ENCODE measurements around the gene TPM1. TPM values are rescaled to one million over a fixed set of nuclear protein-coding genes. Genes with fewer than 3 reads are reported as not detected.
"Not testable (repeated sequence)": the region's sequence is repeated elsewhere in the genome, so short reads cannot be mapped to it uniquely, and the experiment has no call there.

Gene TPM1
- polyA plus RNA-seq, 2 donors = 135 to 322 TPM

DNA sequence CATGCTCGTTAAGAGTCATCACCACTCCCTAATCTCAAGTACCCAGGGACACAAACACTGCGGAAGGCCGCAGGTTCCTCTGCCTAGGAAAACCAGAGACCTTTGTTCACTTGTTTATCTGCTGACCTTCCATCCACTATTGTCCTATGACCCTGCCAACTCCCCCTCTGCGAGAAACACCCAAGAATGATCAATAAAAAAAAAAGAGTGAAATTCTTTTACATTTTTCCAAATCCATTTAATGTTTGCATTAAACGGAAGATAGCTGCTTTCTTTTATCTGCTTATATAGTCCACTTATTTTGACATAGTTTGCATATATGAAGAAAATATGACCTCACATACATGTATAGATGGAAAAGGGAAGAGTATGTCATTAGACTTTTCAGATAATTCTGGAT, 57.0 kb downstream of the TPM1 start:
- H3K36me3 ChIP-seq (ENCODE audit: control insufficient read depth in 2 of 2, insufficient read depth in 2 of 2, low read length in 1 of 2); H3K27ac ChIP-seq (ENCODE audit: low read depth in 2 of 2, low read length in 1 of 2); H3K9me3 ChIP-seq (ENCODE audit: control insufficient read depth in 2 of 2, insufficient read depth in 1 of 2, low read depth in 1 of 2, low read length in 1 of 2); H3K4me3 ChIP-seq (ENCODE audit: low read depth in 1 of 2, low read length in 2 of 2); H3K27me3 ChIP-seq (ENCODE audit: control insufficient read depth in 1 of 2, insufficient read depth in 2 of 2, low read length in 2 of 2); H3K4me1 ChIP-seq (ENCODE audit: control insufficient read depth in 2 of 2, insufficient read depth in 2 of 2, low read length in 1 of 2): not testable (repeated sequence)
- 78 to 82% methylated on average over 5 of the region's 5 CpGs for WGBS, 2 donors

GRCh38 chr15:63103416-63103815, 60.9 kb downstream of the TPM1 start:
- 74 to 83% methylated on average over 3 of the region's 3 CpGs for WGBS, 2 donors
- H3K27ac ChIP-seq (ENCODE audit: low read depth in 2 of 2, low read length in 1 of 2) = no peak overlapping the region
- H3K27me3 ChIP-seq (ENCODE audit: control insufficient read depth in 1 of 2, insufficient read depth in 2 of 2, low read length in 2 of 2) = no peaks in the 10 kb centered on the region
- H3K9me3 ChIP-seq (ENCODE audit: control insufficient read depth in 2 of 2, insufficient read depth in 1 of 2, low read depth in 1 of 2, low read length in 1 of 2) = no peaks in the 10 kb centered on the region
- no peaks in the 10 kb centered on the region for H3K4me1 ChIP-seq (ENCODE audit: control insufficient read depth in 2 of 2, insufficient read depth in 2 of 2, low read length in 1 of 2)
- H3K36me3 ChIP-seq (ENCODE audit: control insufficient read depth in 2 of 2, insufficient read depth in 2 of 2, low read length in 1 of 2) = no peaks in the 10 kb centered on the region
- H3K4me3 ChIP-seq (ENCODE audit: low read depth in 1 of 2, low read length in 2 of 2) = no peak overlapping the region

GRCh38 chr15:63104727-63105126, 62.2 kb downstream of the TPM1 start:
- H3K4me3 ChIP-seq (ENCODE audit: low read depth in 1 of 2, low read length in 2 of 2) = no peak overlapping the region
- no peaks in the 10 kb centered on the region for H3K36me3 ChIP-seq (ENCODE audit: control insufficient read depth in 2 of 2, insufficient read depth in 2 of 2, low read length in 1 of 2)
- 69 to 76% methylated on average over 7 of the region's 7 CpGs for WGBS, 2 donors
- H3K4me1 ChIP-seq (ENCODE audit: control insufficient read depth in 2 of 2, insufficient read depth in 2 of 2, low read length in 1 of 2) = no peaks in the 10 kb centered on the region
- H3K27me3 ChIP-seq (ENCODE audit: control insufficient read depth in 1 of 2, insufficient read depth in 2 of 2, low read length in 2 of 2) = no peaks in the 10 kb centered on the region
- H3K9me3 ChIP-seq (ENCODE audit: control insufficient read depth in 2 of 2, insufficient read depth in 1 of 2, low read depth in 1 of 2, low read length in 1 of 2) = no peaks in the 10 kb centered on the region
- H3K27ac ChIP-seq (ENCODE audit: low read depth in 2 of 2, low read length in 1 of 2) = no peak overlapping the region

GRCh38 chr15:63105354-63105753, 62.8 kb downstream of the TPM1 start:
- not testable (repeated sequence) for H3K4me3 ChIP-seq (ENCODE audit: low read depth in 1 of 2, low read length in 2 of 2); H3K9me3 ChIP-seq (ENCODE audit: control insufficient read depth in 2 of 2, insufficient read depth in 1 of 2, low read depth in 1 of 2, low read length in 1 of 2); H3K4me1 ChIP-seq (ENCODE audit: control insufficient read depth in 2 of 2, insufficient read depth in 2 of 2, low read length in 1 of 2); H3K36me3 ChIP-seq (ENCODE audit: control insufficient read depth in 2 of 2, insufficient read depth in 2 of 2, low read length in 1 of 2); H3K27me3 ChIP-seq (ENCODE audit: control insufficient read depth in 1 of 2, insufficient read depth in 2 of 2, low read length in 2 of 2); H3K27ac ChIP-seq (ENCODE audit: low read depth in 2 of 2, low read length in 1 of 2)
- WGBS, 2 donors = 75 to 80% methylated on average over 8 of the region's 8 CpGs

GRCh38 chr15:63107895-63108546, 65.5 kb downstream of the TPM1 start:
- Histone ChIP-seq H3K9me3 (ENCODE audit: control insufficient read depth in 2 of 2, insufficient read depth in 1 of 2, low read depth in 1 of 2, low read length in 1 of 2) (no peaks in the 10 kb centered on the region), H3K27ac (ENCODE audit: low read depth in 2 of 2, low read length in 1 of 2) (no peak overlapping the region), H3K36me3 (ENCODE audit: control insufficient read depth in 2 of 2, insufficient read depth in 2 of 2, low read length in 1 of 2) (no peaks in the 10 kb centered on the region), H3K27me3 (ENCODE audit: control insufficient read depth in 1 of 2, insufficient read depth in 2 of 2, low read length in 2 of 2) (no peaks in the 10 kb centered on the region), H3K4me3 (ENCODE audit: low read depth in 1 of 2, low read length in 2 of 2) (no peak overlapping the region), H3K4me1 (ENCODE audit: control insufficient read depth in 2 of 2, insufficient read depth in 2 of 2, low read length in 1 of 2) (no peaks in the 10 kb centered on the region)
- 47 to 52% methylated on average over 9 of the region's 9 CpGs for WGBS, 2 donors

DNA sequence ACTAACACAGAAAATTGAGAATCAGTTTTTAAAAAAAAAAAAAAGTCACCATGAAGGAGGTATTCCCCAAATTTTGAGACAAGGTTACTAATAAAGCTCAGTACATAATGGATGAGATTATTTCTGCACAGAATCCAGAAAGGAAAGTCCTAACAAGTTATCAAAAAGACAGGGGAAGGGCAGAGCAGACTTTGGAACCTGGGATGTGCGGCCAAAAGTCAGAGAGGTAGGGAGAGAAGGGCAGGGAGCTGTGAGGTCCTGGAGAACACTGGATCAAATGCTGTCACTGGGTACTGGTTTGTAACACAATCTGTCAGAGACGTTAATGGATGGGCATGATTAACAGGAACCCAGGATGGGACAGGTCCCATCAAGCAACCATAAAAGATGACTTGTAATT, 67.0 kb downstream of the TPM1 start:
- Histone ChIP-seq H3K27me3 (ENCODE audit: control insufficient read depth in 1 of 2, insufficient read depth in 2 of 2, low read length in 2 of 2) (no peaks in the 10 kb centered on the region), H3K4me3 (ENCODE audit: low read depth in 1 of 2, low read length in 2 of 2) (no peak overlapping the region), H3K4me1 (ENCODE audit: control insufficient read depth in 2 of 2, insufficient read depth in 2 of 2, low read length in 1 of 2) (no peaks in the 10 kb centered on the region), H3K9me3 (ENCODE audit: control insufficient read depth in 2 of 2, insufficient read depth in 1 of 2, low read depth in 1 of 2, low read length in 1 of 2) (no peaks in the 10 kb centered on the region), H3K36me3 (ENCODE audit: control insufficient read depth in 2 of 2, insufficient read depth in 2 of 2, low read length in 1 of 2) (no peaks in the 10 kb centered on the region), H3K27ac (ENCODE audit: low read depth in 2 of 2, low read length in 1 of 2) (no peak overlapping the region)
- WGBS, 2 donors = 77 to 83% methylated on average over 2 of the region's 2 CpGs

DNA sequence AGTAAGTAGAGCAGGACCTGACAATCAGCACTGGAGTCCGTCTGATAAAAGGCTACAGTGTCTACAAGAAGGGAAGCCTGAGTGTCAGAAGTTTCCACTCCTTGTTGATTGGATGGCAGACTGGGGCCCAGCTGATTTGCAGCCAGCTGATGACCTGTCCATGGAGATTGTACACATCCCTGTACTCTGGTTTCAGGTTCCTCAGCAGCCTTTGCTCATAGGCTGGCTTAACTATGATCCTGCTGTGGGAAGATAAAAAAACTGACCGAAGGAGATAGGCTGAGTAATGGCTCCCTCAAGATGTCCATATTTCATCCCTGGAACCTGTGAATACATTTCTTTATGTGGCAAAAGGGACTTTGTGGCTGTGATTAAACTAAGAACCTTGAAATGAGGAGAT, 67.4 kb downstream of the TPM1 start:
- no peak overlapping the region for H3K4me3 ChIP-seq (ENCODE audit: low read depth in 1 of 2, low read length in 2 of 2)
- H3K4me1 ChIP-seq (ENCODE audit: control insufficient read depth in 2 of 2, insufficient read depth in 2 of 2, low read length in 1 of 2) = no peaks in the 10 kb centered on the region
- no peaks in the 10 kb centered on the region for H3K9me3 ChIP-seq (ENCODE audit: control insufficient read depth in 2 of 2, insufficient read depth in 1 of 2, low read depth in 1 of 2, low read length in 1 of 2)
- no peaks in the 10 kb centered on the region for H3K27me3 ChIP-seq (ENCODE audit: control insufficient read depth in 1 of 2, insufficient read depth in 2 of 2, low read length in 2 of 2)
- 84 to 92% methylated on average over 2 of the region's 2 CpGs for WGBS, 2 donors
- no peaks in the 10 kb centered on the region for H3K36me3 ChIP-seq (ENCODE audit: control insufficient read depth in 2 of 2, insufficient read depth in 2 of 2, low read length in 1 of 2)
- no peak overlapping the region for H3K27ac ChIP-seq (ENCODE audit: low read depth in 2 of 2, low read length in 1 of 2)

GRCh38 chr15:63110428-63111026, 68.0 kb downstream of the TPM1 start:
- WGBS, 2 donors = 91 to 93% methylated on average over 3 of the region's 3 CpGs
- H3K36me3 ChIP-seq (ENCODE audit: control insufficient read depth in 2 of 2, insufficient read depth in 2 of 2, low read length in 1 of 2) = no peaks in the 10 kb centered on the region
- H3K4me3 ChIP-seq (ENCODE audit: low read depth in 1 of 2, low read length in 2 of 2) = no peak overlapping the region
- H3K27me3 ChIP-seq (ENCODE audit: control insufficient read depth in 1 of 2, insufficient read depth in 2 of 2, low read length in 2 of 2) = no peaks in the 10 kb centered on the region
- H3K9me3 ChIP-seq (ENCODE audit: control insufficient read depth in 2 of 2, insufficient read depth in 1 of 2, low read depth in 1 of 2, low read length in 1 of 2) = no peaks in the 10 kb centered on the region
- no peak overlapping the region for H3K27ac ChIP-seq (ENCODE audit: low read depth in 2 of 2, low read length in 1 of 2)
- no peaks in the 10 kb centered on the region for H3K4me1 ChIP-seq (ENCODE audit: control insufficient read depth in 2 of 2, insufficient read depth in 2 of 2, low read length in 1 of 2)

GRCh38 chr15:63111481-63111880, 68.9 kb downstream of the TPM1 start:
- H3K36me3 ChIP-seq (ENCODE audit: control insufficient read depth in 2 of 2, insufficient read depth in 2 of 2, low read length in 1 of 2) = no peaks in the 10 kb centered on the region
- no peaks in the 10 kb centered on the region for H3K9me3 ChIP-seq (ENCODE audit: control insufficient read depth in 2 of 2, insufficient read depth in 1 of 2, low read depth in 1 of 2, low read length in 1 of 2)
- no peaks in the 10 kb centered on the region for H3K4me1 ChIP-seq (ENCODE audit: control insufficient read depth in 2 of 2, insufficient read depth in 2 of 2, low read length in 1 of 2)
- no peak overlapping the region for H3K27ac ChIP-seq (ENCODE audit: low read depth in 2 of 2, low read length in 1 of 2)
- H3K4me3 ChIP-seq (ENCODE audit: low read depth in 1 of 2, low read length in 2 of 2) = no peak overlapping the region
- no peaks in the 10 kb centered on the region for H3K27me3 ChIP-seq (ENCODE audit: control insufficient read depth in 1 of 2, insufficient read depth in 2 of 2, low read length in 2 of 2)

DNA sequence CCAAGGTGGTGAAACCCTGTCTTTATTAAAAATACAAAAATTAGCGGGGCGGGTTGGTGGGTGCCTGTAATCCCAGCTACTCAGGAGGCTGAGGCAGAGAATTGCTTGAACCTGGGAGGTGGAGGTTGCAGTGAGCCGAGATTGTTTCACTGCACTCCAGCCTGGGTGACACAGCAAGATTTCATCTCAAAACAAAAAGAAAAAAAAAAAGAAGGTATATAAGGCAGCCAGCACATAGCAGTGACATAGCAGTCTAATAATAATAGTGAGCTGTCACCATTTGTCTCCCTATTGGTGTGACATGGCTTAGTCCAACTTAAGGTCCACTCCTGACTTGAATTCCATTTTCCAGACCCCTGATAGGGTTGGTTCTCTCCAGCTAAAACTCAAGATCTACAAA, 70.3 kb downstream of the TPM1 start:
- 96 to 98% methylated on average over 3 of the region's 3 CpGs for WGBS, 2 donors
- Histone ChIP-seq H3K4me1 (ENCODE audit: control insufficient read depth in 2 of 2, insufficient read depth in 2 of 2, low read length in 1 of 2) (no peaks in the 10 kb centered on the region), H3K36me3 (ENCODE audit: control insufficient read depth in 2 of 2, insufficient read depth in 2 of 2, low read length in 1 of 2) (no peaks in the 10 kb centered on the region), H3K4me3 (ENCODE audit: low read depth in 1 of 2, low read length in 2 of 2) (no peak overlapping the region), H3K27ac (ENCODE audit: low read depth in 2 of 2, low read length in 1 of 2) (no peak overlapping the region), H3K27me3 (ENCODE audit: control insufficient read depth in 1 of 2, insufficient read depth in 2 of 2, low read length in 2 of 2) (no peaks in the 10 kb centered on the region), H3K9me3 (ENCODE audit: control insufficient read depth in 2 of 2, insufficient read depth in 1 of 2, low read depth in 1 of 2, low read length in 1 of 2) (no peaks in the 10 kb centered on the region)
